T-helper 1 cell treated with Interleukin-12 subunit alpha and Interleukin-12 subunit beta and Interleukin-4 antibody, amounts not matched to agents 30 ng/mL and 1 ng/mL, for 36 hours (primary cell): ENCODE results near the gene INSC. TPM values are rescaled to one million over a fixed set of nuclear protein-coding genes. Genes with fewer than 3 reads are reported as not detected.

ENCODE experiments used
- intact Hi-C: fragments of 100-400 bp; cut with micrococcal nuclease; formaldehyde crosslinking; loops from one replicate; pipeline ENCODE4 v1.15.1; 2024
- total RNA-seq: library from RNA; stranded (reverse); gene quantifications from 2 replicates; pipeline ENCODE4 v1.2.3, GENCODE V29; 2022

INSC gene
- total RNA-seq, 1 donor from 2014 or later: 1.0 TPM

GRCh38 chr11:15145615-15146014 is 30.9 kb downstream of the INSC start:
- intact Hi-C loops: no loop called here

- intact Hi-C loops: no loop called here
These were observed 31.7 kb downstream of the INSC start for GRCh38 chr11:15146271-15147003.

- intact Hi-C loops: no loop called here
These were observed 33.4 kb downstream of the INSC start for GRCh38 chr11:15148169-15148568.

DNA sequence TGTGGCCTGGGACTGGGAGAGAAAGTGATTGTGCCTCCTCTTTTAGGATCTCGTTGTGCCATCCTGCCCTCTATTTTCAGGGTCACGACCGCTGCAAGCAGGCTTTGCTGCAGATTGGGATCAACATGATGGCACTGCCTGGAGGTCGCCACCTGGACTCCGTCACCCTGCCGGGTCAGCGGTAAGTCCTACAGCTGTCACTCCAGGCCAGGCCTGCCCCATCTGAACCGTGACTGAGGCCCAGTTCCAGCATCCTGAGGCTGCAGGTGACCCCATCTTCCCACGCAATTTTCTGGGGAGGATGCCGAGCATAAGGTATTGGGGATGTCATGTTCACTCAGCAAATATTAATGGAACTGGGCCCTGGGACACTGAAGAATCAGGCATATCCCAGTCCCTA is 34.3 kb downstream of the INSC start:
- intact Hi-C loops: no loop called here

- intact Hi-C loops: loop anchor here (2.0 kb wide), 1 partner anchor 32 kb away; no protein-coding TSS in a partner anchor
These were observed 35.8 kb downstream of the INSC start for GRCh38 chr11:15150507-15150906.

DNA sequence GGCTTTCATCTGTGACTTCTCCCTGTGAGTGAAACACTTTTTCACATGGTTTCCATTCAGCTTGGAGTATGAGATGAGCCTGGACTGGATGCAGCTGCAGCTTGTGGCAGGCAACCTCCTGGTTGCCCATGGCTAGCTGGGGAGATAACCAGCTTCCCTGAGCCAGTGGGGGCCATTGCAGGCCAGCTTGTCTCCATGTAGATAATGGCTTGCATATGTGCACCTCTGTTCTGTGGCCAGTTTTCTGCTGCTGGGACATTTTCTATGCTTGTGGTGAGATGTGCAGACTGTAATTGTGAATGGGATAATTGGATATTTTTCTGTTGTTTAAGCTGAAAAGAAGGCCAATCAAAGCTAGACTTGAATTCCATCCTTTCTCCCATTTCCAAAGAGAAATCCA is 38.5 kb downstream of the INSC start:
- intact Hi-C loops: no loop called here

- intact Hi-C loops: no loop called here
These were observed 42.5 kb downstream of the INSC start for GRCh38 chr11:15157181-15157580.

GRCh38 chr11:15157606-15158137 is 42.9 kb downstream of the INSC start:
- intact Hi-C loops: loop anchor here (2.0 kb wide), 2 partner anchors 51 to 183 kb away; no protein-coding TSS in a partner anchor

DNA sequence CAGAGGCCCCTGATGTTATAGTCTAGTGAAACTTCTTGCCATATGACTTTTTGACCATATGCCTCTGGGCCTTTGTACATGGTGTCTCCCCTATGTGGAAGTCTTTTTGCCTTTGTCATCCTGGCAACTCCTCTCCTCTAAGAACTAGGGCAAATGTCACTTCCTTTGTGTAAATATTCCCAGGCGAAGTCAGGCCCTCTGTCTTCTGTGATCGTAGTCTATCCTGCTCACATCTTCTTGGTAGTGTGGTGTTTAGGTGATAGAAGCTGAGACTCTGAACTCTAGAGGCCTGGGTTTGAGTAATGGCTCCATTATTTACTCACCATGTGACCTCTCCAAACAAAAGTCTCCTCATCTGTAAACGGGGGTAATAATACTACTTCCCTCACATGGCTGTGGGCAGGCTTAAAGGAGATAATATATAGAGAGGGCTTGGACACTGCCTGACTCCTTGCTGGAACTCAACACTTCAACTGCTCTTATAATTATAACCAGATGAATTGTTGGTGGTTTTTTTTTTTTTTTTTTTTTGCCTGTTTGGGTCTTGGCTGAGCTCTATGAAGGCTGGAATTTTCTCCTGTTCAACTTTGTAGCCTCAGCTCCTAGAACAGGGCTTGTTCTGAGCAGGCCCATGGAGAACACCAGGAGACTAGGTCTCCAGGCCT is 43.8 kb downstream of the INSC start:
- intact Hi-C loops: loop anchor here (1.0 to 2.0 kb wide), 4 partner anchors 50 to 250 kb away; no protein-coding TSS in a partner anchor

DNA sequence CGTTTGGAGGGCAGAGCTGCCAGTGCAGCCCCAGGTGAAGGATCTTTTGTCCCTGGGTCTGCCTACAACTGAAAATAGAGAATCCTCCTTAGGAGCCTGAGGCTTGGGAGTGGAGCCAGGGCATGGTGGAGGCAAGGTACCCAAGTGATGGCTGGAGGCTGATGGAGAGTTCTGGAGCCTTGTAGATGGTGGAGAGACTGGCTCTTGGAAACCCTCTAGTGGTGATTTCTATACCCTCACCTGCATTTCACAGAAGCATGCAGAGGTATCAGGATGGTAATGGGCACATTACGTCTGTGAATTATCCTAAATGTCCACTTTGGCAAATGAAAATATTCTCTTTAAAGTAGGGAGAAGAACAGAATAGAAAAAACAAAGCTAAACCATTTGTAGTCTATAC is 44.4 kb downstream of the INSC start:
- intact Hi-C loops: loop anchor here (1.0 to 2.0 kb wide), 4 partner anchors 50 to 251 kb away; no protein-coding TSS in a partner anchor

- intact Hi-C loops: no loop called here
These were observed 47.1 kb downstream of the INSC start for GRCh38 chr11:15161790-15162189.

GRCh38 chr11:15163136-15163535 is 48.4 kb downstream of the INSC start:
- intact Hi-C loops: no loop called here

- intact Hi-C loops: no loop called here
These were observed 51.5 kb downstream of the INSC start for GRCh38 chr11:15166204-15166603.

GRCh38 chr11:15169815-15170551 is 55.3 kb downstream of the INSC start:
- intact Hi-C loops: no loop called here

GRCh38 chr11:15170698-15171097 is 56.0 kb downstream of the INSC start:
- intact Hi-C loops: no loop called here

- intact Hi-C loops: no loop called here
These were observed 57.2 kb downstream of the INSC start for GRCh38 chr11:15171956-15172355.

GRCh38 chr11:15175831-15176230 is 61.1 kb downstream of the INSC start:
- intact Hi-C loops: no loop called here

- intact Hi-C loops: no loop called here
These were observed 62.0 kb downstream of the INSC start for GRCh38 chr11:15176646-15177163.

- intact Hi-C loops: no loop called here
These were observed 62.8 kb downstream of the INSC start for GRCh38 chr11:15177491-15177890.

DNA sequence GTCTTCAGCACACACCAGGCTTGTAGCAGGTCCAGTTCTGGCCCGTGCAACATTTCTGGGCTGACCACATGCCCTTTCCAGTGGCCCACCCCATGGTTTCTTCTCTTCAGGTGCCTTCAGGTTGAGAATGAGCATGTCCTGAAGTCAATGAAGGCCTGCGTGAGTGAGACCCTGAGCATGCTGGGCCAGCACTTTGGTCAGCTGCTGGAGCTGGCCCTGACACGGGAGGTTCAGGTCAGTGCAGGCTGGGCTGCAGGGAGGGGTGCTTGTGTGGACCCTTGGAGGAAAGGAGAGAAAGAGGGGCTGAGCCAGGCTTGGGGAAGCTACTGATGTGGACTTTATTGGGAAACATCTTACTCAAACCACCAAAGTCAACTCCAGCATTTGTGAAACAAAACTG is 63.5 kb downstream of the INSC start:
- intact Hi-C loops: no loop called here

- intact Hi-C loops: no loop called here
These were observed 64.4 kb downstream of the INSC start for GRCh38 chr11:15179167-15179566.
